HUES48 (cell line): ENCODE results near the gene PEMT.

ENCODE experiments used
- H3K27ac ChIP-seq: one replicate; pipeline ENCODE4 v1.7.0; 2013; ENCODE audit warnings: low read depth, low read length, inconsistent platforms
- H3K27me3 ChIP-seq: 2 replicates; pipeline ENCODE4 v1.6.1; 2013; ENCODE audit warnings: mild to moderate bottlenecking, low read length; ENCODE audit not compliant: control insufficient read depth, insufficient read depth
- H3K36me3 ChIP-seq: 2 replicates; pipeline ENCODE4 v1.6.1; 2013; ENCODE audit warnings: low read length; ENCODE audit not compliant: control insufficient read depth, insufficient read depth
- H3K4me1 ChIP-seq: 2 replicates; pipeline ENCODE4 v1.6.1; 2013; ENCODE audit warnings: mild to moderate bottlenecking, low read length; ENCODE audit not compliant: control insufficient read depth, insufficient read depth
- H3K4me3 ChIP-seq: 2 replicates; pipeline ENCODE4 v1.5.1; 2013; ENCODE audit warnings: mild to moderate bottlenecking, low read depth, low read length
- H3K9ac ChIP-seq: 2 replicates; pipeline ENCODE4 v1.6.1; 2013; ENCODE audit warnings: mild to moderate bottlenecking, low read depth, low read length, moderate library complexity
- H3K9me3 ChIP-seq: 2 replicates; pipeline ENCODE4 v1.6.1; 2013; ENCODE audit warnings: low read length; ENCODE audit not compliant: control insufficient read depth, insufficient read depth

PEMT gene

DNA sequence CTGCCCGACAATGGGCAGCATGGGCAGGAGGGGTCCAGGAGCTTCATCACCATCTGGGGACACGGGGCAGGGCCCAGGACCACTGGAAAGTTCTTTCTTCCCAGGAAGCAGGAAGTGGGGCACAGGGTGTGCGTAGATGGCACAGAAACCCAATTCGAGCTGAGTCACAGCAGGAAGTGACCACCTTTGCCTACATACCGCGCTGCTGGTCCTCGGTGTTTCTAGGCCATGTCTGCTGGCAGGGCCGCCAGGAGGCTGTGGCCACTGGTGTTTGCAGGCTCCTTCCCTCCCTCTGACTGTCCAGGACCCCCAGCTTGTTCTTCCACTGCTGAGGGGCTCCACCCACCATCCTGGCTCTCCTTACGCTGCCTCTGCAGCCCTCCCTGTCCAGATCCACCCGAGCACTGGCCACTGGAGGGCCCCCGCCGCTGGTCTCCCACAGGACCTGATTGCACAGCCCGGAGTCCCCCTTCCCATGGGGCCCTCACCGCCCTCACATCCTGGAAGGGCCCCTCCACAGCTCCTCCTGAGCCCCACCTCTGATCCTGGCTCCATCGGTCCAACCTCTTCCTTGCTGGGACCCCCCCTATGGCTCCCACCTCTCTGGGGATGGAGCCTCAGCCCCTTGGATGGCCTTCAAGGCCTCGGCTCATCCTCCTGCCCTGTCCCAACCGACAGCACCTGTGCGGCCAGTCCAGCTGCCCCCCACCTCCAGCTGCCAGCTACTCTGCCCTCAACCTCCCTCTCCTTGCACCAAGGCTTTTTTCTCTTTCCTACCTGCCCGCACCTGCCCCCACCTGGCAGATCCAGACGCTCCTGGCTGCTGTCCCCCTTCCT lies 80.8 kb downstream of the PEMT start:
- Histone ChIP-seq H3K27me3 (no peaks in the 10 kb centered on the region), H3K9ac (no peak overlapping the region), H3K4me3 (no peak overlapping the region), H3K9me3 (no peaks in the 10 kb centered on the region), H3K4me1 (peaks cover 14% of the 10 kb centered on the region), H3K36me3 (no peaks in the 10 kb centered on the region), H3K27ac (no peak overlapping the region)

DNA sequence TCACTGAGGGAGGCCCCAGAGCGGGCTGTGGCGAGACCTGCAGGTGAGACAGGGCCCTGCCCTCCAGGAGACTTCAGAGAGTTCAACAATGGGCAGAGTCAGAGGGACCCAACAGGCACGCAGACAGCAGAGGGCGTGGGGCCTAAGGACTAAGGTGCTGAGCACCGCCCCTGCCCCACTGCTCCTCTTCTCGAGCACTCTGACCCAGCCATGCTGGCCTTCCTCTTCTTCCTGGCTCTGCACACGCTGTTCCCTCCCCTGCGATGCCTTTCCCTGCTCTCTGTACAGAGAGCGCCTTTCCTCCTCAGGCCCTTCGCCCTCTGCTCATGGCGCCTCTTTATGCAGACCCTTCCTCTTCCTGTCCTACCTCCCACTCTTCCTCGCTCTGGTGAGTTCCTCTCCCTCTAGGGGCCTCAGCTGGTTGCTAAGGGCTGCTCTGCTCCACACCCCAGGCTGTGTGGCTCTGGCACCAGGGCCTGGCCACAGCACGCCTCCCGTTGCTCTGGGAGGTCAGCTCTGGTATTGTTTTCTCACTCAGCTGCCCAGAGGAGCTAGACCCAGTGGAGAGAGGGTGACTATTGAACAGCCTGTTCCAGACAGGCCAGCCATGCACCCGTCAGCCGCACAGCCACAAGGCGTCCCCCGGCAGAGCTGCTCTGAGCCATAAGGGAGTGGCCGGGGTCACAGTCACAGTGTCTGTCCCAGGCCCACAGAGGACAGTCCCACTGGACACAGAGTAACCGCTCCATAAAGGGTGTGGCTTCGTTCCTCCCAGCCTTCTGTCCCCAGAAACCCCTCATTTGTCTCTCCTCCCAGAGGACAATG lies 81.7 kb downstream of the PEMT start:
- Histone ChIP-seq H3K36me3 (no peaks in the 10 kb centered on the region), H3K27me3 (no peaks in the 10 kb centered on the region), H3K27ac (no peak overlapping the region), H3K4me1 (peaks cover 5% of the 10 kb centered on the region), H3K4me3 (no peak overlapping the region), H3K9ac (no peak overlapping the region), H3K9me3 (no peaks in the 10 kb centered on the region)

DNA sequence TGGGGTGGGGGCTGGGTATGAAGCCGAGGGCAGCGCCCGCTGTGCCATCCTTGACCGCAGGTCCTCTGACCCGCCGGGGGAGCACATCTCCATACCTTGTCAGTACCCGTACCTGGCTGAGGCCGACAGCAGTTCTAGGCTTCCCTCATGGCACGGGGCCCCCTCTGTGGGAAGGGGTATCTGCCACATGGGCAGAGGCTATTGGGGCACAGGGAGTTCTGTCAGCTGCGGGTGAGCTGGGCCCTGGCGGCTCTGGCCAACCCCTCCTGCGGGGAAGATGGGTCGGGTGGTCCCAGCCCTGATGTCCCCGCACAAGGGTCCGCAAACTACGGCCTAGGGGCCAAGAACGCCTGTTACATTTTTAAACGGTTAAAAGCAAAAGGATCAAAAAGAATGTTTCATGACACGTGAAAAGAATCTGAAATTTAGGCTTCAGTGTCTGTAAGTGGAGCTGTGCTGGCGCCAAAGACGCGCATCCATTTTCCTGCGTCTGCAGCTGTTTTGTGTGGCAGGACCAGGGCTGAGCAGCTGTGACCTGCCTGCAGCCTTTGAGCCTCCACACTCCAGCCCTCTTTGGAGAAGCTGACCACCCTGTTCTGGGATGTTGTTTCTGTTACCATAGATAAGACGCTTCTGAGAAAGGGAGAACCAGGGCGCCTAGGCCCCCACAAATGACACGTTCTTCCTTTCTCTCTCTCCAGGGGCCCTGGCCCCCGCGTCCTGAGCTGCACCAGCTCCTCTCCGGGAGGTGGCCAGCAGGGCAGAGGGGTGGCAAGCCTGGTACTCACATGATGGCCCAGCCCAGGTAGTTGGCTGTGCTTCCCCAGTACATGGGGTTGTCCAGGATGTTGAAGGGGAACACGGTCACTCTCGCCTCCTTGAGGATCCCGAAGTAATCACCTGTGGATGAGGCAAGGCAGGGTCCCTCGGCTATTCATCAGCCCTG lies 82.6 kb downstream of the PEMT start:
- no peak overlapping the region for H3K27ac ChIP-seq
- H3K27me3 ChIP-seq = no peaks in the 10 kb centered on the region
- no peaks in the 10 kb centered on the region for H3K4me1 ChIP-seq
- no peaks in the 10 kb centered on the region for H3K9me3 ChIP-seq
- no peaks in the 10 kb centered on the region for H3K36me3 ChIP-seq
- H3K4me3 ChIP-seq = no peak overlapping the region
- no peak overlapping the region for H3K9ac ChIP-seq

DNA sequence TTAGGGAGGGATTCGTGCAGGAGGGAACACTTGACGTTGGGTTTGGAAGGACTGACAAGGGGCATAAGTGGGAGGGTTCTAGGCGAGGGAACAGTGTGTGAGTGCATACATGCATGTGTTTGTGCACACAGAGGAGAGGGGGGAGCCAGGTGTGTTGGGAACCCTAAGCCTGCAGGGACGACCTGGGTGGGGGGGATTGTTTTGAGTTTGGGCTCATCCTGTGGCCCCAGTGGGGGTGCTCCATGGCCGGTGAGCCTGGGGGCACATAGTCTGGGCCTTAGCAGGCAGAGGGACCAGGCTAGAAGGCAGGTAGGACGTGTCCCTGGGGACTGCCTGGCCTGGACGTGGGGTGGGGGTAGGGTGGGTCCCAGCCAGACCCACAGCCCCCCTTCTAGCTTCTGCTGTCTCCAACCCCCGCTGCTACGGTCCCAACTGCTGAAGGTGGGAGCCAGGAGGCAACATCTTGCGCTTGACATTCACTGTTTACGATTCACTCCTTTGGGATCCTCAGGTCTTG lies 83.4 kb downstream of the PEMT start:
- no peak overlapping the region for H3K27ac ChIP-seq

DNA sequence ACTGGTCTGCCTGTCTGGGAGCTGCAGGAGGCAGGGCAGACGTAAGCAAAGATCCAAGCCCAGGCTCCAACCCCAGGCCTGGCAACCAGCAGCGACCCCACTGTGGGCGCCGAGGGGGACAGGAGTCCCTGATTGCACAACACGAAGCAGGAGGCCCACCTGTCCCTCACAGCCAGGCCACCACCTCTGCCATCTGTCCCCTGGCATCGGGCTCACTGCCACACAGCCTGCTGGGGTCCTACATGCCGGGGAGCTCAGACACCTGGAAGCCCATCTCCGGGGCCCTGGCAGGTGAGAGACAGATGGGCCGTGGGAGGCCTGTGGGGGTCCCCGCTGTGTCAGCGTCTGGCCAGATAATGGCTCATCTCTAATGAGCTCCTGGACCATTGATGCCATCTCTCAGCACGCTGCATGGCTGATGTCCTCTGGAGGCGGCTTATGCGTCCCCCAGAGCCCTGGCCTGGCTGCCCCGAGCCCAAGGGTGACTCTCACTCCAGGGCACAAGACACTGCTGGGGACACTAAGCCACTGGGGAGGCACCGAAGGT lies 84.0 kb downstream of the PEMT start:
- no peak overlapping the region for H3K9ac ChIP-seq
- no peak overlapping the region for H3K4me3 ChIP-seq
- H3K27me3 ChIP-seq = no peaks in the 10 kb centered on the region
- H3K4me1 ChIP-seq = no peaks in the 10 kb centered on the region
- H3K36me3 ChIP-seq = no peaks in the 10 kb centered on the region
- no peaks in the 10 kb centered on the region for H3K9me3 ChIP-seq
- no peak overlapping the region for H3K27ac ChIP-seq

More for the DNA sequence above, 83.4 kb downstream of the PEMT start:
- Histone ChIP-seq H3K9ac (no peak overlapping the region), H3K4me1 (no peaks in the 10 kb centered on the region), H3K4me3 (no peak overlapping the region), H3K9me3 (no peaks in the 10 kb centered on the region), H3K27me3 (no peaks in the 10 kb centered on the region), H3K36me3 (no peaks in the 10 kb centered on the region)

DNA sequence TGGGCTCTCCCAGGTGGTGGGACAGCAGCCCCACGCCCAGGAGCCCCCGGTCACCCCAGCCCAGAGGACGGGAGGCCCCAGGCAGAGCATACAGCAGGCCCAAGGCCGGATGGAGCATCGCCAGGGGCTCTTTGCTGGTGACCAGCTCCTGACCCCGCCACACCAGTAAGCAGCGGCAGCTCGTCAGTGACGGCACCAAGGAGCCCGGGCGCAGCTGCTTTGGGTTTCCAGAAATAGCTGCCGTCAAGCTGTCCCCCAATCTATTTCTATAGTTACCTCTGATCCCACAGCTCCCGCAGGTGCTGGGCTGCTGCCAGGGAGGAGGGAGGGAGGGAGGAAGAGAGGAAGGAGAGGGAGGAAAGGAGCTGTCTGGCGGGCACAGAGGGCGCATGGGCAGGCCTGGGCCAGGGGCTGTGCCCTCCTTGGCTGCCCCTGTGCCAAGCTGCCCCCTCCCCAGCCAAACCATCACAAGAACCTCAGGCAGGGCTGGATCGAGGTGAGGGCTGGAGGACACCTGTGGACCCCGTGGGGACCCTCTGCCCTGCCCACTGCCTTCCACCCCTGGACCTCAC lies 84.5 kb downstream of the PEMT start:
- no peaks in the 10 kb centered on the region for H3K27me3 ChIP-seq
- no peak overlapping the region for H3K27ac ChIP-seq
- no peak overlapping the region for H3K4me3 ChIP-seq
- no peaks in the 10 kb centered on the region for H3K4me1 ChIP-seq
- no peak overlapping the region for H3K9ac ChIP-seq
- H3K9me3 ChIP-seq = no peaks in the 10 kb centered on the region
- H3K36me3 ChIP-seq = no peaks in the 10 kb centered on the region

DNA sequence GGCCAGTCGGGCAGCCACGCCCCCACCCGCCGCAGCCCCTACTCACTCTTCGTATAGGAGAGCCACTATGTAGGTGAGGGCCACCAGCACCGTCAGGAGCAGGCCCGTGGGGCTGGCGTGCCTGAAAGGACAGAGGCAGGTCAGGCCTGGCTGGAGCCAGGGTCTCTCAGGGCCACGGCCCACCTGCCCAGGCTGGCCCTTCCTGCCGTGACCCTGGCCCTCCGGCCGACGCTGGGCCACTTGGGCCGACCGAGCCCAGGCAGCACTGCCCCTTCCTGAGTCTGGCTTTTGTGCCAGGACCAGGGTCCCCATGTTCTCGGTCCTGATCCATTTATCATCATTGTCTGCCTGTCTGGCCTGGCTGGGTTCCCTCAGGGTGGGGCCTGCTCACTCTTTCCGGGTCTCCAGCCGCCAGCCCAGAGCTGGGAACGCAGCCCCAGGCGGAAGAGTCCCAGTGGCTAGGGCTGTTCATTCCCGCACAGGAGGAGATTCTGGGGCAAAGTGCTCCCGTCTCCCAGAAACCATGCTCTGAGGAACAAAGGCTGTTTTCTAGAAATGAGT lies 85.2 kb downstream of the PEMT start:
- no peaks in the 10 kb centered on the region for H3K36me3 ChIP-seq
- no peak overlapping the region for H3K9ac ChIP-seq
- no peak overlapping the region for H3K4me3 ChIP-seq
- no peaks in the 10 kb centered on the region for H3K4me1 ChIP-seq
- H3K27me3 ChIP-seq = no peaks in the 10 kb centered on the region
- H3K9me3 ChIP-seq = no peaks in the 10 kb centered on the region
- H3K27ac ChIP-seq = no peak overlapping the region

DNA sequence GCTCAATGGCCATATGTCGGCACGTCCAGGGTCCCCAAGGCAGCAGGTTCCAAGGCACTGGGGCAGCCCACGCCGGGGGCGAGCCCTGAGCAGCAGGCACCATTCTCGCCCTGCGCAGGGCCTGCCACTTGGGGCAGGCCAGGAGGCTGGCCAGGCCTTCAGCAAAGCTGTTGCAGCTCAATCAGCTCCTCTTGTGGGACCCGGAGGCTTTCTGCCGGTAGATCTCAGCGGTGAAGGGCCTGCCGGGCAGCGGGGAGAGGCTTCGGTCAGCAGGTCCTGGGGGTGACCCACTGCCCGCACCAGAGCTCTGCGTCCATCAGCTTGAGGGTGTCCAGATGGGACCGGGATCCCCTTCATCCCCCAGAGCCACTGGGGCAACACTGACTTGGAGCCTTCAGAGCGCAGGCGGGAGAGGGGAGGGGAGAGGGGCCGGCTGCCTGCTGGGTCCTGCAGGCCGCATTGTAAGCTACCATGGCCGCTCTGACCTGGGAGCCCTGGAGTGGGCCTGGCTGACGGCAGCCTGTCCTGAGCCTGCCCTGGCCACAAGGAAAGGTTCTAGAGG lies 85.8 kb downstream of the PEMT start:
- no peak overlapping the region for H3K27ac ChIP-seq
- no peaks in the 10 kb centered on the region for H3K27me3 ChIP-seq
- H3K9me3 ChIP-seq = no peaks in the 10 kb centered on the region
- H3K4me3 ChIP-seq = no peak overlapping the region
- H3K36me3 ChIP-seq = no peaks in the 10 kb centered on the region
- no peaks in the 10 kb centered on the region for H3K4me1 ChIP-seq
- H3K9ac ChIP-seq = no peak overlapping the region

DNA sequence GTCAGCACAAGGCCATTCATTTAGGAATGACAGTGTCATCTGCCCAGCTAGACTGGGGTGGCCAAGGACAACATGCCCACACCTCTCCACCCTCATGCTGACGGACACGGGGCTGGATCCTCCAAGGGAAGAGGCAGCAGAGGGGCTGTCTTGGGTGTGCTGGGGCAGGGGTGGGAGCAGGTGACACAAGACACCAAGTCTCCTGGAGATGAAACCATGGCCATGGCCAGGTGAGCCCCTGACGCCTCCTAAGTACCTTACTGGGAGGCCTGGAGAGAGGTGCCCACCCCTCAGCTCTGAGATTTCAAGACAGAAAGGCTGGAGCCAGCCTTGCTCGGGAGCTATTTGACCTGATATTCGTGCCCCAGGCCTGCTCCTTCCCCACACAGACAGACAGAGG lies 86.4 kb downstream of the PEMT start:
- Histone ChIP-seq H3K9ac (no peak overlapping the region), H3K27ac (no peak overlapping the region), H3K27me3 (no peaks in the 10 kb centered on the region), H3K9me3 (no peaks in the 10 kb centered on the region), H3K4me1 (no peaks in the 10 kb centered on the region), H3K36me3 (no peaks in the 10 kb centered on the region), H3K4me3 (no peak overlapping the region)
